GM21529 (cell line): ENCODE results near the gene RHNO1.

Source experiments
- ATAC-seq: cut with Tn5 transposase; IDR thresholded peaks from one replicate; pipeline ENCODE4 v1.9.1; 2021; ENCODE audit not compliant: unreplicated experiment

The RHNO1 gene

DNA sequence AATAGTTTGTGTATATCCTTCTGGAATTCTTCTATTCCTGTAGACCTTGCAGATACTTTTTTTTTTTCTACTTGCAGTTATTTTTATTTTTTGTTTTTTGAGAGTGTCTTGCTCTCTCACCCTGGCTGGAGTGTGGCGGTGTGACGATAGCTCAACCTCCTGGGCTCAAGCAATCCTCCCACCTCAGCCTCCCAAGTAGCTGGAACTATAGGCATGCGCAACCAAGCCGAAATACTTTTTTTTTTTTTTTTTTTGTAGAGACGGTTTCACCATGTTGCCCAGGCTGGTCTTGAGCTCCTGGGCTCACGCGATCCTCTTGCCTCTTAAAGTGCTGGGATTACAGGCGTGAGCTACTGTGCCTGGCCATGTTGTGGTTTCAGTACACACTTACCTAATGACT, 23.6 kb downstream of the RHNO1 start:
- ATAC-seq = no peak

DNA sequence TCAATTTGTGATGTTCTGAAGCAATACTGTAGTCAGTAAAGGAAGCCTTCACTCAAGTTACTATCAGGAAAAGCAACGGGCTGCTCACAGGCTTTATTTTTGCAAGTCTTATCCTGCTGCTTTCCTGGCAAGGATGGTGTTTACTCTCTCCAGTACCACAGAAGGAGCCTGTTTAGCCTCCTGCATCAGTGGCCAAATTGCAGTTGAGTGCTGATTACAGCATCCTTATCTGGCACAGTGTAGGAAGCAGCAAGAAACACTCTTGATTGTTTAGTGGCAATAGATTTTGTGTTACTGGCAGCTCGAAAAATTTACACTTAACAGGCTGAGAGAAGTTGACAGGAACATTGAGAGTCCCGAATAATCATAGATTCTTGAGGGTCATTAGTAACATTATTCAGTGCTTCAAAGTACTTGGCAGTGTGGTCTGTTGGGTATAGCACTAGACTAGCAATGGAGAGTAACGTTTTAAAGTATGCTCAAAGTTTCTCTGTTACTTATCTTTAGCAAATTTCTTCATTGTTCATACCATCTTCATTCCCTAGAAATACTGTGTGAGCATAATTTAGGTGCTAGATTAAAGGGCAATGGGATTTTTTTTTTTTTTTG, 25.4 kb downstream of the RHNO1 start:
- ATAC-seq = no peak

DNA sequence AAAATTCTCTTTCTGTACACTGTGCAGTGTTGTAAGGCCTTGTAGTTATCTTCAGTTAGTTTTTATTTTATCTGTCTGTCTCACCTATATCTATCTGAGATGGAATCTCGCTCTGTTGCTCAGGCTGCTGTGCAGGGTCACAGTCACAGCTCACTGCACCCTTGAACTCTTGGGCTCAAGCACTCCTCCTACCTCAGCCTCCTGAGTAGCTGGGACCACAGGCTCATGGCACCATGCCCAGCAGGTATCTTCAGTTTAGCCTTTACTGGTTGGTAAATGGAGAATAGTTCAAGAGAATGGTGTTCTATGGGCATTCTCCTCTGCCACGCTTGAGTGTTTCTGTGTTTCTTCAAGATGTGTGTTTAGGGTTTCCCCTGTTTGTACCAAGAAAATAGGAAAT, 27.2 kb downstream of the RHNO1 start:
- no peak for ATAC-seq

DNA sequence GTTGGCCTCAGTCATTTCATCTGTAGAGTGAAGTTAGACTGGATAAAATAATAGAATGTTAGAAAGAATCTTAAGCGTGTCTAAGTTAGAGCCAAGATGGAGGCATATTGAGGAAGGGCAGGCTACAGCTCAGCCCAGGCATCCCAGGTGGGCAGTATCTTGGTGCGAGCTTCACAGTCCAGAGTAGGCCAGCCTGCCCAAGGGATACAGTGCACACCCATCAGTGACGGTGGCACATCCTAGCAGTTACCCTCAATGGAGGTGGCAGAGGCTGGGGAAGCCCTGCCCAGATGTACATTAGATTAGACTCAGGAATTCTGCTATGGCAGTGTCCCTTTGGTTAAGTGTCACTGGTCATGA, 35.2 kb downstream of the RHNO1 start:
- ATAC-seq = no peak

DNA sequence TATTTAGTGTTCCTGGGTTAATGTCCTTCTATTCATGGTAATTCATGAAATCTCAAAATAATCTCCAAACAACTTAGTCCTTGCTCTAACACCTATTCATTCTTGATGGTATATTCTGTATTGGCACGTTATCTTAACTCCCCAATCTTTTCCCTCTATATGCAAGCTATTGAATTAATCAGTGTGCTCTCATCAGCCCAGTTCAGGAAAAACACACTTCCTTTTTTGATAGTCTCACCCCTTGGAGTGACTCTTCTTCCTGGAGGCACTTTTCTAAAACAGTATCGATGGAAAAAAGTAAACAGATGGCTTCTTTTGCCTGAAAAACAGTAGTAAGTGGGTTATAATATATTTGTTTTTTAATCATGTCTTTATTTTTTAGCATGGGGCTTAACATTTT, 42.2 kb downstream of the RHNO1 start:
- ATAC-seq = no peak

DNA sequence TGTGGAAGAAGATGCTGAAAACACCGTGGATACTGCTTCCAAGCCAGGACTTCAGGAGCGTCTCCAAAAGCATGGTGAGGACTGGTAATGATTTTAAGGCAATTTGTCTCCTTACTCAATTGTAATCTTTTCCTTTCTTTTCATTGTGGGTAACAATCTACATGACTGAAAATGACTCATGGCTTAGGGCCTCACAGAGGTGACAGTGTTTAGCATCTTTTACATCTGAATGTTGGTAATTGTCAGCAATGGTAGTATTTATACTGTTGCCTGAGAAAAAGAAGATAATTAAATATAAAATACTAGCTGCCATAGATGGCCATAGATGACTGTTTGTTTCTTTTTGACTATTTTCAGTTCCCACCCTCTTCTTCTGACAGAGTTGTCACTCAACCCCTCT, 45.3 kb downstream of the RHNO1 start:
- no peak for ATAC-seq

DNA sequence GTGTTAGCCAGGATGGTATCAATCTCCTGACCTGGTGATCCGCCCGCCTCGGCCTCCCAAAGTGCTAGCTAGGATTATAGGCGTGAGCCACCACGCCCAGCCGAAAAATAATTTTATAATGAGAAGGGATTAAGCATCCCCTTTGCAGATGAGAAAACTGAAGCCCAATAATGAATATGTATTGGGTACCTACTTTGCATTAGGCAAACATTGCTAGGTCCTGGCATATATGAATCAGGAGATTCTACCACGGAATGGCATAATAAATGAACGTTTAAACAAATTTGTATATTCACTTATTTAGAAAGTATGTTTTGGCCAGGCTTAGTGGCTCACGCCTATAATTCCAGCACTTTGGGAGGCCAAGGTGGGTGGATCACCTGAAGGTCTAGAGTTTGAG, 46.0 kb downstream of the RHNO1 start:
- no peak for ATAC-seq

DNA sequence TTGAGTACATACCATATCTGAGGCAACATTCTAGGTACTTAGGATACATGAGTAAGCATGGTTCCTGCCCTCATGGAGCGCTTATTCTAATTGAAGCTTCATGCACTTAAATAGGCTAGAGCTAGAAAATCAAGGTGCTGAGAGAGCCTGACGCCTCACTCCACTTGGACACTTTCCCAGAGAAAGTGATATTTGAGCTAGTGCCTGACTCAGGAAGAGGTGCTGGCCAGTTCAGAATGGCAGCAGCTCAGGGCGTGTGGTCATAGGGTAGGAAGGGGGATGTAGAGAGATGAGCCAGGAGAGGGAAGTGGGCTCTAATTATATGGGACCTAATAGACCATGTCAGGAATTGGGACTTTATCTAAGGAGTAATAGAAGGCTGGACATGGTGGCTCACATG, 47.0 kb downstream of the RHNO1 start:
- ATAC-seq = no peak

DNA sequence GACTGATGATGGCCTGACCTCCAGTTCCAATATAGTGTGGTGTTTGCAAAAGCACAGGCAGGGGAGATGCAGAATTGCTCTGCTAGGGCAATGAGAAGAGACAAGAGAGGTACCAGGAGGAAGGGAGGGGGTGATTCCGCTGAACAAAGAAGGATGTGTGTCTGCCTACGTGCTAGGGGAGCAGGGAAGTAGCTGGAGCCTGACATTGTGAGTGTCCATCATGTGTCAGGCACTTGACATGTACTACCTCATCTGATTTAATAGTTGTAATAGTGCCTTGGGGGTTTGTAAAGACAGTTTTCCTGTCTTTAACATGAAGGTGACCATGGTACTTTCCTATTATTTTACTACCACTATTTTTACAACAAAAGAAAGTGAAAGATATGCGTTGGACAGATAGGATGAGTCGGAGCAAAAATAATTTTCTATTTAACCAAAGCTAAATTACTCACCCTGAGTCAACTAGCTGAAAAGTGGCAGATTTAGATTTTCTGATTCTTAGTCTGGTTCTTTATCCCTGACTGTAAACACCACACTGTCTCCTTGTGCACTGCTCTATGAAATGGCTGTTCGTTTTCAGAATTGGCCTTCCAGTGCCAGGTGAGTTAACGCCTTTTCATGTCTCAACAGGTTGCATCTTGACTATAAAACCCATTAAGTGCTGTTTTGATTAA, 48.4 kb downstream of the RHNO1 start:
- ATAC-seq = no peak

DNA sequence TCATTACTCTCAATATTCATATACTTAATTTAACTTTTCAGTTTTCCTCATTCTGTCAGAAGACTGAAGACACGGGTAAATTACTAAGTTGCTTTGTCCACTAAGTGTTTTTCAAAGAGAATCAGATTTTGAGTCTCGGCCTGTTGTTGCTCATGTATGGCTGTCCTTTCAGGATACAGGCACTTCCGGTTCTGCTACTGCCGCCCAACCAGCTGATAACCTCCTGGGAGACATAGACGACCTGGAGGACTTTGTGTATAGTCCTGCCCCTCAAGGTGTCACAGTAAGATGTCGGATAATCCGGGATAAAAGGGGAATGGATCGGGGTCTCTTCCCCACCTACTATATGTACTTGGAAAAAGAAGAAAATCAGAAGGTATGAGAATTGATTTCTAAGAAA, 53.8 kb downstream of the RHNO1 start:
- ATAC-seq = no peak

DNA sequence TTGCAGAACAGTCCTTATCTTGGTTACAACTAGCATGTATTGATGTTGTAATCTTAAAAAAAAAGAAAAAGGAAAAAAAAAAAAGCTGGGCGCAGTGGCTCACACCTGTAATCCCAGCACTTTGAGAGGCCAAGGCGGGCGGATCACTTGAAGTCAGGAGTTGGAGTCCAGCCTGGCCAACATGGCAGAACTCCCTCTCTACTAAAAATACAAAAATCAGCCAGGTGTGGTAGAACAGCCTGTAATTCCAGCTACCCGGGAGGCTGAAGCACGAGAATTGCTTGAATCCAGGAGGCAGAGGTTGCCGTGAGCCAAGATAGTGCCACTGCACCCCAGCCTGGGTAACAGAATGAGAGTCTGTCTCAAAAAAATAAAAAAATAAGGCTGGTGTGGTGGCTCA, 56.6 kb downstream of the RHNO1 start:
- ATAC-seq = no peak

DNA sequence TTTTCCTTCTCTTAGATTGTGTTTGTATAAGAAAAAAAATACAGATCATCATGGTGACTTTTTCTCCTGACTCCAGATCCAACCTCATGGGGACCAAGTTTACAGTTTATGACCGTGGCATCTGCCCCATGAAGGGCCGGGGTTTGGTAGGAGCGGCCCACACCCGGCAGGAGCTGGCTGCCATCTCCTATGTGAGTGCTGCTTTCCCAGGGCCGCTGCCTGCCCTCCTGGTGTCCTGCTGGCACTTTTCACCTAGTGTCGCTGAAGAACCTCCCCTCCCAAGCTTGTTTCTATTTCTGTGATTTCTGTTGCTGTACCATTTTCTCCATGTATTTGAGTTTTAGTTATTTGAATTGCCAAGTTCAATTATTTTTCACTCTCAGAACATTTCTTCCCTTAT, 57.3 kb downstream of the RHNO1 start:
- no peak for ATAC-seq

DNA sequence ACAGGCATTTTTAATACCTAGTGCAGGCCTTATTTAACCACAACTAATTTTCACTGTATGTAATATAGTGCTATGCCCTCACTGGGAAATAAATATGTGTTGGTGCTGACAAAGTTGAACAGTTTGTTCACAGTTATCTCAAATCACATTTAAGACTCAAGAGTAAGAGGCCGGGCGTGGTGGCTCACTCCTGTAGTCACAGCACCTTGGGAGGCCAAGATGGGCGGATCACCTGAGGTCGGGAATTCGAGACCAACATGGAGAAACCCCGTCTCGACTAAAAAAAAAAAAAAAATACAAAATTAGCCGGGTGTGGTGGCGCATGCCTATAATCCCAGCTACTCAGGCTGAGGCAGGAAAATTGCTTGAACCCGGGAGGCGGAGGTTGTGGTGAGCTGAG, 59.3 kb downstream of the RHNO1 start:
- no peak for ATAC-seq

DNA sequence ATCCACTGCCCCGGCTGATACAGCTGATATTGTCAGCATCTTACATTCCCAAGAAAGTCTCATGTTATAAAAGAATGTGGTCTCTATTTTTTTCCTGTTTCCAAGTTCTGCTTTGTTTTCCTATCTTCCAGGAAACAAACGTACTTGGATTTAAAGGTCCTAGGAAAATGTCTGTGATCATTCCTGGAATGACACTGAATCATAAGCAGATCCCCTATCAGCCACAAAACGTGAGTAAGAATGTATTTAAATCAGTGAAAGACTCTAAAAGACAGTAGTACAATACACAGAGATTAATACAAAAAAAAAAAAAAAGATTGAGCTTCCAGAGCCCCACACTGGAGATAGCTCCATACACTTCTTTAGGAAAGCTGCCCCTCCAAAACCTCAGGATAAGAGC, 60.5 kb downstream of the RHNO1 start:
- ATAC-seq = no peak
